Stimulated activated CD8-positive, alpha-beta memory T cell treated with anti-CD3 and anti-CD28 coated beads, Interleukin-15, amount 100 ng/mL, for 1 hour (primary cell): ENCODE results near the gene ANXA2.
A peak's percentile ranks its signal among the peaks of the same experiment; 100 is the strongest.
"Not testable (repeated sequence)": the region's sequence is repeated elsewhere in the genome, so short reads cannot be mapped to it uniquely, and the experiment has no call there.

Experiments used
- DNase-seq: peaks from one replicate; pipeline ENCODE4 v3.0.0-alpha.2; 2020; ENCODE audit warnings: low read depth

Gene ANXA2

GRCh38 chr15:60397772-60398445 is at the start of gene ANXA2:
Gene ANXA2 (minus strand): TSS chr15:60397986. CDS start chr15:60386075, 11,911 bp downstream.
- peak; percentile 68 for DNase-seq

DNA sequence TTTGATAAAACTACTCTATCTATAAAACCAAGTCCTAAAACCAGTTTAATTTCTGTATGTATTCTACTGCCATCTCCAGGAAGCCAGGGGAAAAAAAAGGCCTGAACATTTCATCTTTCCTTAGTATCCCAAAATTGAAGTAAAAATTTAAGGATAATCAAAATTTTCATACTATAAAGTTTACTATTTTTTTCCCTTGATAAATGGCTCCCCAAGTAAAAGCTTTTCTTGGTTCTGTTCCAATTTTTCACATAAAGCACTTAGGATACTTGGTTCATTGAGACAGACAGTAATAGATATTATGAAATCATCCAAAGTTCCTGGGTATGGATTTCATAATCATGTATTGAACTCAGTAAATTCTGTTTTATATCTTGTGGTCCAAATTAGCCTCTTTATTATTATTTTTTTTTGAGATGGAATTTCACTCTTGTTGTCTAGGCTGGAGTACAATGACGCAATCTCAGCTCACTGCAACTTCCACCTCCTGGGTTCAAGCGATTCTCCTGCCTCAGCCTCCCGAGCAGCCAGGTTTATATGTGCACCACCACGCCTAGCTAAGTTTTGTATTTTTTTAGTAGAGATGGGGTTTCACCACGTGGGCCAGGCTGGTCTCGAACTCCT is 46.6 kb upstream of the ANXA2 start:
- DNase-seq = no peak

DNA sequence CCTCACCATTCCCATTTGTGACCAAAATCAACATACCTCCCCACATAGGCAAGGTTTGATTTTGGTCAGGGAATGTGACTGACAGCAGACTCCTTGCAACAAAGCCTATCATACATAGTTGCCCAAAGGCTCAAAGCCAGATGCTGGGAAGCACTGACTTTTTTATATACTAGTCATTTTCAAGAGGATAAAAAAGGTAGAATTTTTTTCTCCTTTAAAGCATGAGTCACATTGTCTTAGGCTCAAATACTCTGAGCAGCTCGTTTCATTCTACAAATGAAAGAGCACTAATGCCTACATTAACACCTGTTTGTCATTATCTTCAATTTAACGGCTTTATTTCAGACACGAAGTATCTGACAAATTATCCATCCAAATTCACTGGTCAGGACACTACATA is 45.0 kb upstream of the ANXA2 start:
- DNase-seq = no peak

GRCh38 chr15:60442031-60442650 is 44.4 kb upstream of the ANXA2 start:
- DNase-seq = no peak

DNA sequence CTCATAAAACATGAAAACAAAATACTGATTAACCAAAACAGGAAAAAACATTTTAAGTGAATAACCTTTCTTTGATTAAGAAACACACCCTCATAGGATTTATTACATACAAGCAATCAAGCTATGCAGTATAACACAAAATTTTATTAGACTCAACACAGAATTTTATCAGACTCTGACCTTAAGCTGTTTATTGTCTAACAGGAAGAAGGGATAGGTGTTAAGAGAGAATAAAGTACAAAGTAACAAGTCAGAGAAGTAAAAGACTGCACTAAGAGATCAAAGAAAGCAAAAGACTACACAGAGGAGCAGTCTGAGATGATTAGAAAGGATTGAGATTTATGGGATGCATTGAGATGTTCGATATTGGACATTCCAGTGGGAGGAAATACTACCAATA is 43.5 kb upstream of the ANXA2 start:
- DNase-seq = no peak

GRCh38 chr15:60438646-60439045 is 40.9 kb upstream of the ANXA2 start:
- DNase-seq = no peak

GRCh38 chr15:60428935-60429334 is 31.1 kb upstream of the ANXA2 start:
- no peak for DNase-seq

DNA sequence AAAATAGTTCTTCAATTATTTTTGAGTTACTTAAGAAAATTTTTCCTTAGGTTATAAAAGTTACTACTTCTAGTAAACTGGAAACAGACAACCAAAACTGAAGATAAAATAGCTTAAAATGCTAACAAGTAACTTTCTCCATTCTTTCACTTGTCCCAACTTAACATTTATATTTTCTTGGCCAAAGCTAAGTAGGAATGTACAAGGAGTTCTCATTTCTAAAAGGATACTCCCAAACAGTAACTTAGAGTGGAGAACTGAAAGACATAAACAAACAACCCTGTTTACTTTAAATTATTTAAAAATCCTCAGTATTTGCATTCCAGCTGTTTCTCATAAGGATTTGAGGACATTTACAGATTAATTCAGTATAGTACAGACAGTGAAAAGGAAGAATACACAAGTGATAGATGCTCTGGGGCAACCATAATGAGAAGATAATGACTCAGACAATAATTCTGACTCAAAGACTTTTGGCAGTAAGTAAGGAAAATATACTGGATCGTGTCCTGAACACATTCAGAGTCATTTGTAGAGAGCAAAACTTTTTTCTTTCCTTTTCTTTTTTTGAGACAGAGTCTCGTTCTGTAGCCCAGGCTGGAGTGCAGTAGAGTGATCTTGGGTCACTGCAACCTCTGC is 29.2 kb upstream of the ANXA2 start:
- no peak for DNase-seq

DNA sequence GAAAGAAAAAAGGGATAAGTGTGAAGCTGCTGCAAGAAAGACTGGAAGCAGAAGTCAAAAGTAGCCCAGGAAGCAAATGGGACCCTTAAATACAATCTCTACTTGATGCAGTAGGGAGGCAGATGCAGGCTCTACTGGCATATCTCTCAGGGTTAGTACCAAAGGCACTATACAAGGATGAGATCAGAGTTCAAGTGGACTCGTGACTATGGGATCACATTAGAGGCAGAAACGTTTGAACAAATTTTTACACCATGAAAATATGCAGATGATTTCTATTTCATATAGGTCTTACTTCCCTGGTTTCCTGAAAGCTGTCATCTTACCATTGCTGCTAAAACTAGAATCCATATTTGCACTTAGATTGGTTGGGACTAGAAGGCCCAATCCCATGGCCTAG is 27.7 kb upstream of the ANXA2 start:
- no peak for DNase-seq

DNA sequence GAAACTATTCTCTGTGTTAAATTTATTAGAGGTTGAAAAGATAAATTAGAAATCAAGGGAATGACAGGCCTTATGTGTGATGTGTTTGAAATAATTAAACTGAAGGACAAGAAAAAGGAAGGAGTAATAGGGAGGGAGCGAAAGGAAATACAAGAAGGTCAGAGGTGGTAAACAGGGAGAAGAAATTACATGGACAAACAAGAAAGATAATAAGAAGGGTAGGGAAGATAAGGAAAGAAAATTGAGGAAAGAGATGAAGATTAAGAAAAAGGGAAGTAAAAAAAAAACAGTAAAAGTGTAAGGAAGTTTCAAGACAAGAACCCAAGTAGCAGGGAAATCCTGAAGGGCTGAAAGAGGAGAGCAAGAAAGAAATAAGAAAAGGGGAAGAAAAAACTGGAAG is 26.2 kb upstream of the ANXA2 start:
- no peak for DNase-seq

GRCh38 chr15:60423537-60423936 is 25.8 kb upstream of the ANXA2 start:
- no peak for DNase-seq

DNA sequence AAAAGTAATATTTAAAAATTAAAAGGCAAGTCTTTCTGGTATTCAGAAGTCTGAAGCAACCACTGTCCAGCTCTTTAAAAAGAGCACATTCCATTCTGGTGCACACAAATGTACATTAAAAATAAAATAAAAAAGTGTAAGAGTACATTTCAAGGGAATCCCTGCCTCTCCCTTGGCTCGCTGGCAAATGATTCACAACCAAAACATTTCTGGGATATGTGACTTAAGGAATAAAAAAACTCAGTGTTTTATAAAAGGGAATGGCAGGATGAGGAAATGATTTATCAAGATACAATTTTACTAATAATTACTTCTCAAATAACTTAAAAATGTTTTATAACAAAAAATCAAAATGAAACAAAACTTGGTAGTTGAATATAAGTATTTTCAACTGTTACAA is 23.8 kb upstream of the ANXA2 start:
- no peak for DNase-seq

- no peak for DNase-seq
Measured at GRCh38 chr15:60420203-60420716, 22.5 kb upstream of the ANXA2 start.

DNA sequence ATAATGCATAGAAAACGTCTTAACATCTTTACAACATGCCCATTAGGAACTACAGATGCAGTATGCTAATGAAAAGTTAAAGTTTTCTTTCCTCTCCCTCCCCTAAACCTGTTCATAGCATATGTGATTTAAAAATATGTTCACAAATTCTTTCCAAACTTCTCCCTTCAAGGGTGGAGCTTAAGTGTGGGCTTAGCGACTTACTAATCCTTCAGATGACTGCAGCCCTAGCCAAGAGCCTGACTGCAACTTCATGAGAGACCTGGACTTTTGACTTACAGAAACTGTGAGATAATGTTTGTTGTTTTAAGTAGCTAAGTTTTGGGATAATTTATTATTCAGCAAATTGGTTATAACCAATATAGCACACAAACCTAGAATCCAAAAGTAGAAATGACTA is 22.0 kb upstream of the ANXA2 start:
- no peak for DNase-seq

- no peak for DNase-seq
Measured at GRCh38 chr15:60418096-60418495, 20.3 kb upstream of the ANXA2 start.

DNA sequence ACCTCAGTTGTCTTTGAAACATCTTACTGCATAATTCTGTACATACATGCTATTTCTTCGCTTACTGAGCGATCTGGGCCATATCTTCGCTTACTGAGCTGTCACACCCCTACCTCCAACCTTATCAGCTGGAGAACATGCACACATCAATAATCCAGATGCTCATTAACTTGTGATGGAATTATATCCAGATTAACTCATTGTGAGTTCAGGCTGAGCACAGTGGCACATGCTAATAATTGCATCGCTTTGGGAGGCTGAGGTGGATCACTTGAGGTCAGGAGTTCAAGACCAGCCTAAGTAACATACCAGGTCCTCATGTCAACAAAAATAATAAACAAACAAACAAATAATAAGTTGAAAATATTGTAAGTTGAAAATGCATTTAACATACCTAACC is 19.3 kb upstream of the ANXA2 start:
- no peak for DNase-seq

DNA sequence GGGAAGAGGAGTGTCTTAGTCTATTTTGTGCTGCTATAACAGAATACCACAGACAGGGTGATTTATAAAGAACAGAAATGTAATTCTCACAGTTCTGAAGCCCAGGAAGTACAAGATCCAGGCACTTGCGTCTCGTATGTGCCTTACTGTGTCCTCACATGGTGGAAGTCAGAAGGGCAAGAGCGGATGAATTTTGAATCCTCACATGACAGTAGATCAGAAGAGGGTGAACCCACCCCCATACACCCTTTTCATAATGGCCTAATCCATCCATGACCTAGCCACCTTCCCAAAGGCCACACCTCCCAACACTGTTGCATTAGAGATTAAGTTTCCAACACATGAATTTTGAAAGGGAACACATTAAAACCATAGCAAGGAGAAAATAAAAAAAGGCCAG is 18.7 kb upstream of the ANXA2 start:
- DNase-seq = no peak

DNA sequence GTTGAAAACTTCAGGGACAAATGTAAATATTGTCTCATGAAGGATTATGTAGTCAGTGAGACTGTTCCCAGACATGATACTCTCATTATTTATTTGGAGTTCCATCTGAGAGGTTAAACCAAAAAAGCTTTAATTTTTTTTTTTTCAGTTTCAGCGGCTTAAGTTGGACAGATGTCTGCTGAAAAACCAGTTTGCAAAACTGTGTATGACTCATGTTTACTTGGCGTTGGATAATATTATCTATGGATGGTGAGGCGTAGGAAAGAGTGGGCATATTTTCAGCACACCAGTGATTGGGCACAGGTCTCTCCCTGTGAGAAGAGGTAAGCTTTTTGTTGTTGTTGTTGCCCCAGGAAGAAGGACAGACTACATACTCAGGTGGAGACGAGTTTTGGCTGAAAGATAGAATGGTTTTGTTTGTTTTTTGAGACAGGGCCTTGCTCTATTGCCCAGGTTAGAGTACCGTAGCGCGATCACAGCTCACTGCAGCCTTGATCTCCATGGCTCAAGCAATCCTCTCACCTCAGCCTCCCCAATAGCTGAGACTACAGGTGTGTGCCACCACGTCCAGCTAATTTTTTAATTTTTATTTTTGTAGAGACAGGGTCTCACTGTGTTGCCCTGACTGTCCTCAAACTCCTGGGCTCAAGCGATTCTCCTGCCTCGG is 16.4 kb upstream of the ANXA2 start:
- no peak for DNase-seq

DNA sequence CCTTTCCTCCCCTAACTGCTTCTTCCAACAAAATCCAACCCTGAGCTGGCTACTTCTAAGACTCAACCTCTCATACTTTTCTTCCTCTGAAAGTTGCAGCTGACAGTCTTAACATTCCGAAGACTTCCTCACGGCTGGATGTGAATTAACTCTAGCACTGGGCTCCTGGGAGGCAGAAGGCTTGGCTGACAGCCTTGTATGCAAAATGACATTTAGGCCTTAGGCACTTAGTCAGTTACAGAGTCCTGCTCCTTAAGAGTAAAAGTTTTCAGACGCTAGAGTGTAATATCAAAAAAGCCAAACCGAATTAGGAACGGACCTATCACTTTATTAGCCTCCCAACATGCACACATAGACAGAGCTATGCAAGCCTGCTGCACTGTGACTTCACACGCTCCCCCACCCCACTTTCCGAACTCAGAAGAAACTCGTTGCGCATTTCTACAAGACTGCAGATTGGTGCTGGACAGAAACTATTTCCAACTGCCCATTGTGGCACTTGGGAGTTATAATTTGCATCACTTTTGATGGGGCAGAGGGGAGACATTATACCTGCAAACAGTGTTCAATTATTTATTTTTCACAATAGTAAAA is 15.5 kb upstream of the ANXA2 start:
- no peak for DNase-seq

DNA sequence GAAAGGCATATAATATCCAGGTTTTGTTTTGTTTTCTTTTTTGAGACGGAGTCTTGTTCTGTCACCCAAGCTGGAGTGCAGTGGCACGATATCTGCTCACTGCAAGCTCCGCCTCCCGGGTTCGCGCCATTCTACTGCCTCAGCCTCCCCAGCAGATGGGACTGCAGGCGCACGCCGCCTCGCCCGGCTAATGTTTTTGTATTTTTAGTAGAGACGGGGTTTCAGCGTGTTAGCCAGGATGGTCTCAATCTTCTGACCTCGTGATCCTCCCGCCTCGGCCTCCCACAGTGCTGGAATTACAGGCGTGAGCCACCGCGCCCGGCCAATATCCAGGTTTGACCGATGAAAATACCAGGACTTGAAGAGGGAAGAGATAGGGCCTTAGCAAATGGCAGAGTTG is 15.0 kb upstream of the ANXA2 start:
- DNase-seq = not testable (repeated sequence)

DNA sequence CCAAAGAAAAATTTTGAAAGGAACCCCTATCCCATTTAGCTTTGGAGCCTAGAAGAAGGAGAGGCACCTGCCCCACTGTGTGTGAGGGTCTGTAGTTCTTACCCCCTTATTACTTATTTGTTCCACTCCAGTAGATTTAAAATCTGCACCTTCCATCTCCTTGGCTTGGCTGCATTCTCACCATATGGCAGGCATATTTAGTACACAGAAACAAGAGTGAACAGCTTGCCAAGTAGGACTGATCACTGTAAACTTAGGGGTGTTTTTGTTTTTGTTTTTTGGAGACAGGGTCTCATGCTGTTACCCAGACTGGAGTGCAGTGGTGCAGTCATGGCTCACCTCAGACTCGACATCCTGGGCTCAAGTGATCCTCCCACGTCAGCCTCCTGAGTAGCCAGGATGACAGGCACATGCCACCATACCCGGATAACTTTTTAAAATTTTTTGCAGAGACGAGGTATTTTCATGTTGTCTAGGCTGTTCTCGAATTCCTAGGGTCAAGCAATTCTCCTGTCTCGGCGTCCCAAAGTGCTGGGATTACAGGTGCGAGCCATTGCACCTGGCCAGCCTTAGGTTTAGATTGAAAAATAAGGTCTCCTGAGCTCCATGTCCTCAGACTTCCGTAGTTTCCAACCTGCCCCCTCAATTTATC is 14.1 kb upstream of the ANXA2 start:
- no peak for DNase-seq
